NOMO-1 treated with DMSO at 0.1 percent for 48 hours (cell line): ENCODE data around the gene HOXB7.

Experiments used
- DNase-seq: peaks from one replicate; lab custom pipeline; 2025; ENCODE audit not compliant: unreplicated experiment; lab: John Stamatoyannopoulos, UW

Gene HOXB7

GRCh38 chr17:48610282-48611211 lies at the start of gene HOXB7:
HOXB7 (minus strand) TSS chr17:48611017; CDS start chr17:48610918, 99 bp downstream.
- DNase-seq = peak; percentile 12

- no peak for DNase-seq
Measured at GRCh38 chr17:48655913-48656312, 45.1 kb upstream of the HOXB7 start.

GRCh38 chr17:48649741-48650140 lies 38.9 kb upstream of the HOXB7 start:
- no peak for DNase-seq

- DNase-seq = no peak
Measured at GRCh38 chr17:48647963-48648245, 37.1 kb upstream of the HOXB7 start.

GRCh38 chr17:48647103-48647962 lies 36.5 kb upstream of the HOXB7 start:
- no peak for DNase-seq

GRCh38 chr17:48646183-48647102 lies 35.6 kb upstream of the HOXB7 start:
- DNase-seq = no peak

- DNase-seq = no peak
Measured at GRCh38 chr17:48645639-48646182, 34.9 kb upstream of the HOXB7 start.

GRCh38 chr17:48644910-48645557 lies 34.2 kb upstream of the HOXB7 start:
- DNase-seq = no peak

GRCh38 chr17:48644159-48644558 lies 33.3 kb upstream of the HOXB7 start:
- no peak for DNase-seq

- DNase-seq = no peak
Measured at GRCh38 chr17:48643697-48644012, 32.8 kb upstream of the HOXB7 start.

- DNase-seq = no peak
Measured at GRCh38 chr17:48642843-48643696, 32.3 kb upstream of the HOXB7 start.

GRCh38 chr17:48642059-48642842 lies 31.4 kb upstream of the HOXB7 start:
- no peak for DNase-seq

GRCh38 chr17:48641541-48642058 lies 30.8 kb upstream of the HOXB7 start:
- no peak for DNase-seq

- DNase-seq = no peak
Measured at GRCh38 chr17:48640858-48641180, 30.0 kb upstream of the HOXB7 start.

- DNase-seq = no peak
Measured at GRCh38 chr17:48639982-48640857, 29.4 kb upstream of the HOXB7 start.

GRCh38 chr17:48639136-48639535 lies 28.3 kb upstream of the HOXB7 start:
- no peak for DNase-seq
